Suprapubic skin (tissue), 4 donors: Measurements from ENCODE around the gene DENND10.
"Not testable (repeated sequence)": the region's sequence is repeated elsewhere in the genome, so short reads cannot be mapped to it uniquely, and the experiment has no call there.

ENCODE experiments used
- EP300 ChIP-seq: sonication (generic); formaldehyde crosslinking; IDR thresholded peaks from one replicate; pipeline ENCODE4 v1.6.1; 2017; ENCODE audit warnings: antibody characterized with exemption
- POLR2A ChIP-seq, 2 donors: fragments of 450-650 bp; IDR thresholded peaks; one replicate each; pipeline ENCODE4 v1.6.1; 2017; ENCODE audit warnings: antibody characterized with exemption in 2 of 2, mild to moderate bottlenecking in 2 of 2, moderate library complexity in 2 of 2
- POLR2AphosphoS5 ChIP-seq, 3 donors: sonication (generic); formaldehyde crosslinking; IDR thresholded peaks; one replicate each; pipeline ENCODE4 v1.6.1; 2017; ENCODE audit warnings: antibody characterized with exemption in 3 of 3
- TF ChIP-seq, protein P1 (sequence below), 2 donors: fragments of 200-600 bp in 1 of 2; fragments of 450-650 bp in 1 of 2; sonication (generic) in 1 of 2; IDR thresholded peaks; one replicate each; pipeline ENCODE4 v1.5.1; 2016 to 2019; ENCODE audit warnings: antibody characterized with exemption in 2 of 2, mild to moderate bottlenecking in 1 of 2, moderate library complexity in 1 of 2

DNA sequence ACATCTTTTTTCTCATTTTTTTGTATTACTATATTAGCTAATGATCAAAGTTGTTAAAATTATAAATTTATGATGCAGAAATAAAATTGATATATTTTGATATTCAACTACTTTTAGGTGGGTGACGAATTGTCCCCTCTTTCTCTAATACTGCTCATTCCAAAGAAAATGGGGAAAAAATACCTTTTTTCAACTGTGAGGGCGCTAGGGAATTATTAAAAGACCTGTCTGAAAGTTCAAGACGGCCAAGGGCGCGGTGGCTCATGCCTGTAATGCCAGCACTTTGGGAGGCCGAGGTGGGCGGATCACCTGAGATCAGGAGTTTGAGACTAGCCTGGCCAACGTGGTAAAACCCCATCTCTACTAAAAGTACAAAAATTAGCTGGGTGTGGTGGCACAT, 34.0 kb downstream of the DENND10 start:
- TF ChIP-seq POLR2A (IDR thresholded peaks at IDR 0.05); POLR2AphosphoS5 (IDR thresholded peaks at IDR 0.05); EP300: not testable (repeated sequence)
- TF ChIP-seq, protein P1, sequence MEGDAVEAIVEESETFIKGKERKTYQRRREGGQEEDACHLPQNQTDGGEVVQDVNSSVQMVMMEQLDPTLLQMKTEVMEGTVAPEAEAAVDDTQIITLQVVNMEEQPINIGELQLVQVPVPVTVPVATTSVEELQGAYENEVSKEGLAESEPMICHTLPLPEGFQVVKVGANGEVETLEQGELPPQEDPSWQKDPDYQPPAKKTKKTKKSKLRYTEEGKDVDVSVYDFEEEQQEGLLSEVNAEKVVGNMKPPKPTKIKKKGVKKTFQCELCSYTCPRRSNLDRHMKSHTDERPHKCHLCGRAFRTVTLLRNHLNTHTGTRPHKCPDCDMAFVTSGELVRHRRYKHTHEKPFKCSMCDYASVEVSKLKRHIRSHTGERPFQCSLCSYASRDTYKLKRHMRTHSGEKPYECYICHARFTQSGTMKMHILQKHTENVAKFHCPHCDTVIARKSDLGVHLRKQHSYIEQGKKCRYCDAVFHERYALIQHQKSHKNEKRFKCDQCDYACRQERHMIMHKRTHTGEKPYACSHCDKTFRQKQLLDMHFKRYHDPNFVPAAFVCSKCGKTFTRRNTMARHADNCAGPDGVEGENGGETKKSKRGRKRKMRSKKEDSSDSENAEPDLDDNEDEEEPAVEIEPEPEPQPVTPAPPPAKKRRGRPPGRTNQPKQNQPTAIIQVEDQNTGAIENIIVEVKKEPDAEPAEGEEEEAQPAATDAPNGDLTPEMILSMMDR (IDR thresholded peaks at IDR 0.05), result not testable (repeated sequence)
